NB4 (cell line): ENCODE results near the gene WNT9A.

Experiments
- DNase-seq: peaks from one replicate; pipeline ENCODE4 v3.0.0; 2010; ENCODE audit warnings: low read depth
- H3K4me3 ChIP-seq: one replicate; pipeline ENCODE4 v1.5.1; 2011; ENCODE audit warnings: mild to moderate bottlenecking, low read depth, low read length, moderate library complexity
- MAX ChIP-seq: IDR thresholded peaks from 2 replicates; pipeline ENCODE4 v1.6.1; 2011; ENCODE audit warnings: low read depth, low read length
- MYC ChIP-seq: IDR thresholded peaks from 2 replicates; pipeline ENCODE4 v1.6.1; 2011; ENCODE audit warnings: low read depth, low read length
- POLR2A ChIP-seq: IDR thresholded peaks from 2 replicates; pipeline ENCODE4 v1.6.1; 2011; ENCODE audit warnings: mild to moderate bottlenecking; ENCODE audit not compliant: insufficient read length; ENCODE audit errors: extremely low read depth
- TF ChIP-seq, protein P1 (sequence below): IDR thresholded peaks from one replicate; pipeline ENCODE4 v1.5.1; 2012; ENCODE audit warnings: low read depth, low read length

WNT9A gene

DNA sequence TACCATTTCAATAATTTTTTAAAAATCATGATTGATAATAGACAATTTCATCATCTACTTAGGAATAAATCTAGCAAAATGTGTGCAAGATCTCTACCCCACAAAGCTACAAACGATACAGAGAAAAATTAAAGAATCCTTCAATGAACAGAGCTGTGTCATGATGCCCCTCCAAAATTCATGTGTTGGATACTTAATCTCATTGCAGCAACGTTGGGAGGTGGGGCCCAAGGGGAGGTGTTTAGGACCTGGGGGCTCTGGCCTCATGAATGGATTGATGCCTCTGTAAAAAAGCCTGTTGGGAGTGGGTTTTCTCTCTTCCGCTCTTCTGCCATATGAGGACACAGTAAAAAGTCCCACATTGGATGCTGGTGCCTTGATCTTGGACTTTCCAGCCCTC lies 77.4 kb downstream of the WNT9A start:
- H3K4me3 ChIP-seq: no peak overlapping the region
- no peak for DNase-seq
- TF ChIP-seq MYC (no peak), MAX (no peak), POLR2A (no peak)
- TF ChIP-seq, protein P1, sequence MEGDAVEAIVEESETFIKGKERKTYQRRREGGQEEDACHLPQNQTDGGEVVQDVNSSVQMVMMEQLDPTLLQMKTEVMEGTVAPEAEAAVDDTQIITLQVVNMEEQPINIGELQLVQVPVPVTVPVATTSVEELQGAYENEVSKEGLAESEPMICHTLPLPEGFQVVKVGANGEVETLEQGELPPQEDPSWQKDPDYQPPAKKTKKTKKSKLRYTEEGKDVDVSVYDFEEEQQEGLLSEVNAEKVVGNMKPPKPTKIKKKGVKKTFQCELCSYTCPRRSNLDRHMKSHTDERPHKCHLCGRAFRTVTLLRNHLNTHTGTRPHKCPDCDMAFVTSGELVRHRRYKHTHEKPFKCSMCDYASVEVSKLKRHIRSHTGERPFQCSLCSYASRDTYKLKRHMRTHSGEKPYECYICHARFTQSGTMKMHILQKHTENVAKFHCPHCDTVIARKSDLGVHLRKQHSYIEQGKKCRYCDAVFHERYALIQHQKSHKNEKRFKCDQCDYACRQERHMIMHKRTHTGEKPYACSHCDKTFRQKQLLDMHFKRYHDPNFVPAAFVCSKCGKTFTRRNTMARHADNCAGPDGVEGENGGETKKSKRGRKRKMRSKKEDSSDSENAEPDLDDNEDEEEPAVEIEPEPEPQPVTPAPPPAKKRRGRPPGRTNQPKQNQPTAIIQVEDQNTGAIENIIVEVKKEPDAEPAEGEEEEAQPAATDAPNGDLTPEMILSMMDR: no peak

- DNase-seq: no peak
- TF ChIP-seq, protein P1: no peak
- no peak; the same call in 1 of the 2 replicates for TF ChIP-seq MYC
- TF ChIP-seq POLR2A: no peak
- TF ChIP-seq MAX: 0 out of 2 replicates have a peak, but pooled peaks have one; percentile 38
- H3K4me3 ChIP-seq: no peak overlapping the region
Observed at GRCh38 chr1:227869851-227870305, 77.9 kb downstream of the WNT9A start.

- TF ChIP-seq POLR2A: no peak
- TF ChIP-seq, protein P1: no peak
- TF ChIP-seq MAX: no peak
- no peak for TF ChIP-seq MYC
- no peak for DNase-seq
- no peak overlapping the region for H3K4me3 ChIP-seq
Observed at GRCh38 chr1:227869279-227869842, 78.4 kb downstream of the WNT9A start.
